ENCODE data around the gene CYP4F22. TPM values are rescaled to one million over a fixed set of nuclear protein-coding genes. Genes with fewer than 3 reads are reported as not detected.
A peak's percentile ranks its signal among the peaks of the same experiment; 100 is the strongest.

The CYP4F22 gene
- total and polyA plus RNA-seq, 9 of the 15 experiments (the other 6 are each of a cell fraction or from before 2014, with no cell fraction given) = not detected

GRCh38 chr19:15548648-15549047 is 40.3 kb downstream of the CYP4F22 start:
- POLR2A ChIA-PET = no interaction called here

GRCh38 chr19:15549581-15549980 is 41.3 kb downstream of the CYP4F22 start:
- H3K9me1 ChIP-seq (ENCODE audit: control insufficient read depth, insufficient read depth, low read length) = no peaks in the 10 kb centered on the region
- ATAC-seq (no peak), DNase-seq (ENCODE audit: extremely low read depth in 1 of 4, low spot score in 3 of 4) (no peak), FAIRE-seq (no peak)
- no peak overlapping the region for H3K27ac ChIP-seq (ENCODE audit: extremely low read depth, low read depth, low read length)
- no peaks in the 10 kb centered on the region for H3K36me3 ChIP-seq (ENCODE audit: control insufficient read depth, insufficient read depth, low read length)
- H3K9me3 ChIP-seq (replicated peaks; ENCODE audit: control insufficient read depth, insufficient read depth, low read depth, low read length) = no peaks in the 10 kb centered on the region; the same call in 1 of the 2 replicates
- peaks cover 0 to 16% of the 10 kb centered on the region in 2 experiments; a peak in 2 of 5 replicates for H3K27me3 ChIP-seq (ENCODE audit: control insufficient read depth in 2 of 2, insufficient read depth in 2 of 2, low read length in 2 of 2)
- in situ Hi-C loops (cut with MboI) = no loop called here
- intact Hi-C loops (cut with micrococcal nuclease) = no loop called here
- BruUV-seq (replicated peaks) = no TSS peak
- H3K4me1 ChIP-seq (replicated peaks in 1 of 2; ENCODE audit: control insufficient read depth in 2 of 2, insufficient read depth in 2 of 2, low read length in 2 of 2) = peaks cover 0 to 11% of the 10 kb centered on the region in 2 experiments; a peak in 2 of 5 replicates
- TF ChIP-seq MCM7 (IDR thresholded peaks at IDR 0.05) (no peak), SREBF1 (IDR thresholded peaks at IDR 0.05; ENCODE audit: borderline replicate concordance, low read depth, low read length) (no peak), PML (IDR thresholded peaks at IDR 0.05; ENCODE audit: low read length) (no peak), FOXJ2 (tag; IDR thresholded peaks at IDR 0.05) (no peak), ZNF239 (CRISPR knock-in tag; IDR thresholded peaks at IDR 0.05) (no peak), ZNF121 (CRISPR knock-in tag; conservative IDR thresholded peaks at IDR 0.05) (peak; percentile 89), RBM25 (IDR thresholded peaks at IDR 0.05; ENCODE audit: low read depth, low read length, severe bottlenecking) (peak; percentile 16), ATF1 (CRISPR knock-in tag; IDR thresholded peaks at IDR 0.05) (no peak), ATF1 (tag; IDR thresholded peaks at IDR 0.05) (no peak)
- POLR2A ChIA-PET = no interaction called here
- WGBS (ENCODE audit: insufficient coverage, low coverage, missing lambda C conversion rate) = 7% methylated on average over 5 of the region's 5 CpGs
- H3K9ac ChIP-seq (ENCODE audit: insufficient read depth in 1 of 2, low read depth in 2 of 2, low read length in 2 of 2) = no peak overlapping the region
- H3K4me3 ChIP-seq = no peak overlapping the region
- CTCF ChIA-PET (ENCODE audit: low intra/inter-chr PET ratio) = interaction anchor here (0.6 kb wide), 1 partner anchor 22 kb away, joined by 3 read pairs; no protein-coding TSS in a partner anchor
- no peaks in the 10 kb centered on the region for H3K79me2 ChIP-seq (ENCODE audit: control insufficient read depth, insufficient read depth, low read length)
- no peak overlapping the region for H3K4me2 ChIP-seq (ENCODE audit: insufficient read depth, low read length)
- H2AFZ ChIP-seq (ENCODE audit: low read depth, low read length) = no peak overlapping the region
- H4K20me1 ChIP-seq (replicated peaks; ENCODE audit: control insufficient read depth, insufficient read depth, low read length) = 0 out of 2 replicates have a peak, but pooled peaks cover 2% of the 10 kb centered on the region

More at GRCh38 chr19:15548648-15549047, 40.3 kb downstream of the CYP4F22 start:
- in situ Hi-C loops (cut with MboI) (no loop called here), intact Hi-C loops (cut with micrococcal nuclease) (no loop called here)
- WGBS (ENCODE audit: insufficient coverage, low coverage, missing lambda C conversion rate) = 0% methylated on average over 2 of the region's 2 CpGs
- Histone ChIP-seq H3K79me2 (ENCODE audit: control insufficient read depth, insufficient read depth, low read length) (no peaks in the 10 kb centered on the region), H3K27me3 (ENCODE audit: control insufficient read depth in 2 of 2, insufficient read depth in 2 of 2, low read length in 2 of 2) (peaks cover 0 to 14% of the 10 kb centered on the region in 2 experiments; a peak in 2 of 5 replicates), H3K27ac (ENCODE audit: extremely low read depth, low read depth, low read length) (no peak overlapping the region), H3K9ac (ENCODE audit: insufficient read depth in 1 of 2, low read depth in 2 of 2, low read length in 2 of 2) (no peak overlapping the region), H2AFZ (ENCODE audit: low read depth, low read length) (no peak overlapping the region), H4K20me1 (replicated peaks; ENCODE audit: control insufficient read depth, insufficient read depth, low read length) (0 out of 2 replicates have a peak, but pooled peaks cover 2% of the 10 kb centered on the region), H3K4me1 (replicated peaks in 1 of 2; ENCODE audit: control insufficient read depth in 2 of 2, insufficient read depth in 2 of 2, low read length in 2 of 2) (peaks cover 0 to 11% of the 10 kb centered on the region in 2 experiments; a peak in 2 of 5 replicates), H3K9me3 (replicated peaks; ENCODE audit: control insufficient read depth, insufficient read depth, low read depth, low read length) (no peaks in the 10 kb centered on the region; the same call in 1 of the 2 replicates), H3K36me3 (ENCODE audit: control insufficient read depth, insufficient read depth, low read length) (no peaks in the 10 kb centered on the region), H3K4me3 (no peak overlapping the region), H3K4me2 (ENCODE audit: insufficient read depth, low read length) (no peak overlapping the region), H3K9me1 (ENCODE audit: control insufficient read depth, insufficient read depth, low read length) (no peaks in the 10 kb centered on the region)
- TF ChIP-seq ZFP36 (IDR thresholded peaks at IDR 0.05; ENCODE audit: low read depth, low read length, partially characterized antibody) (peak; percentile 66), IRF1 (CRISPR knock-in tag; IDR thresholded peaks at IDR 0.05; ENCODE audit: borderline replicate concordance) (no peak)
- no peak for DNase-seq (ENCODE audit: extremely low read depth in 1 of 4, low spot score in 3 of 4)
- no peak for ATAC-seq
- no peak for FAIRE-seq
- no TSS peak for BruUV-seq (replicated peaks)
- CTCF ChIA-PET (ENCODE audit: low intra/inter-chr PET ratio) = no interaction called here

Data from K562 (cell line).